Renal cortex interstitium (tissue), 11 donors: ENCODE measurements around the gene UGT1A4. TPM values are rescaled to one million over a fixed set of nuclear protein-coding genes. Genes with fewer than 3 reads are reported as not detected.
"Not testable (repeated sequence)": the region's sequence is repeated elsewhere in the genome, so short reads cannot be mapped to it uniquely, and the experiment has no call there.

ENCODE experiments used
- DNase-seq, 11 donors: peaks; one replicate each; pipeline ENCODE4 v3.0.0-alpha.2; 2013; ENCODE audit warnings: low read depth in 9 of 11, low spot score in 4 of 11; ENCODE audit errors: extremely low read depth in 1 of 11
- polyA plus RNA-seq, 3 donors: library from polyadenylated mRNA; unstranded; fragments of 120-200 nt; gene quantifications; one replicate each; pipeline ENCODE4 v1.2.1, GENCODE V29; 2013; ENCODE audit not compliant: insufficient read length in 3 of 3

UGT1A4 gene
- polyA plus RNA-seq, 3 donors, result not detected

DNA sequence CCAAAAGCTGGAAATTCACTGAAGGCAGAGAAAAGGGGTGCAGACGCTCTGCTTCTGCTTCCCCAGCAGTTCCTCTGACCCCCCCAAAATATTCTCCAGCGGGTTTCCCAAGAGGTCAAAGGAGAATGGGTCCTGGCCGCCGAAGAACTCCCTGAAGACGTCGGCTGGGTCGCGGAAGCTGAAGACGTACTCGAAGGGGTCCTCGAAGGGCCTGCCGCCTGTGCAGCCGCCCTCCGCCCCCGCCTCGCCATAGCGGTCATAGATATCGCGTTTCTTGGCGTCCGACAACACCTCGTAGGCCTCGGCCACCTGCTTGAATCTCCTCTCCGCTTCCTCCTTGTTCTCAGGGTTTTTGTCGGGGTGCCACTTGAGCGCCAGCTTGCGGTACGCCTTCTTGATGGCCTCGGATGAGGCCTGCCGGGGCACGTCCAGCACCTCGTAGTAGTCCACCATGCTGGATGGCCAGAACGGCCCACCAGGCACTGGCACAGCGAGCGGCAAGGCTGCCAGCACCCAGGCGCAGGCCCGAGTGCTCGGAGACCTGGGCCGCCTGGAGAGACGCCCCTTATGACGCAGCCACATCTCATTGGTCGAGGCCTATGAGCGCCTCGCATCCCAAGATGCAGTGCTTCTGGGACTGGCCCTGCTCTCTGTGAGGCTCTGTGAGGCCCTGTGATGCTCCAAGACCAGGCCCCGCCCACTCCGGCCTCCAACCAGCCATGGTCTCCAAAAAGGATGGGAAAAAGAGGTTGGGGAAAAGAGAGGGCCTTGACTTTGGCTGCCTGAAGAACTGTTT, 25.1 kb downstream of the UGT1A4 start:
- no peak for DNase-seq

GRCh38 chr2:233745073-233745755, 26.7 kb downstream of the UGT1A4 start:
- no peak for DNase-seq

- not testable (repeated sequence) for DNase-seq
Observed at GRCh38 chr2:233745838-233746237, 27.3 kb downstream of the UGT1A4 start.

GRCh38 chr2:233746475-233747282, 28.1 kb downstream of the UGT1A4 start:
- no peak for DNase-seq

GRCh38 chr2:233747283-233747544, 28.7 kb downstream of the UGT1A4 start:
- DNase-seq, result no peak

- not testable (repeated sequence) for DNase-seq
Observed at GRCh38 chr2:233750689-233751088, 32.2 kb downstream of the UGT1A4 start.

DNA sequence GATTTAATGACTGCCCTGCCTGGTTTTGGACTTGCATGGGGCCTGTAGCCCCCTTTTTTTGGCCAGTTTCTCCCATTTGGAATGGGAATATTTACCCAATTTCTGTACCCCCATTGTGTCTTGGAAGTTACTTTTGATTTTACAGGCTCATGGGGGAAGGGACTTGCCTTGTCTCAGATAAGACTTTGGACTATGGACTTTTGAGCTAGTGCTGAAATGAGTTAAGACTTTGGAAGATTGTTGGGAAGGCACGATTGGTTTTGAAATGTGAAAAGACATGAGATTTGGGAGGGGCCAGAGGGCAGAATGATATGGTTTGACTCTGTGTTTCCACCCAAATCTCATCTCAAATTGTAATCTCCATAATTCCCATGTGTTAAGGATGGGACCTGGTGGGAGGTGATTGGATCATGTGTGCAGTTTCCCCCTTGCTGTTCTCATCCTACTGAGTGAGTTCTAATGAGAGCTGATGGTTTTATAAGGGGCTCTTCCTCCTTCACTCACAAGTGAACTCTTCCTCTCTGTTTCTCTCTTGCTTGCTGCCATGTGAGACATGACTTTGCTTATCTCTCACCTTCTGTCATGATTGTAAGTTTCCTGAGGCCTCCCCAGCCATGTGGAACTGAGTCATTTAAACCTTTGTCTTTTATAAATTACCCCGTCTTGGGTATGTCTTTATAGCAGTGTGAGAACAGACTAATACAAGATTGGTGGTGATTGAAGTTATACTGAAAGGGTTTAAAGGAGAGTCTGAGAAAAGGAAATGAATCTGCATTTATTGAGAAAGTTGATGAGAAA, 32.9 kb downstream of the UGT1A4 start:
- not testable (repeated sequence) for DNase-seq

- DNase-seq, result no peak
Observed at GRCh38 chr2:233754872-233755611, 36.5 kb downstream of the UGT1A4 start.

DNA sequence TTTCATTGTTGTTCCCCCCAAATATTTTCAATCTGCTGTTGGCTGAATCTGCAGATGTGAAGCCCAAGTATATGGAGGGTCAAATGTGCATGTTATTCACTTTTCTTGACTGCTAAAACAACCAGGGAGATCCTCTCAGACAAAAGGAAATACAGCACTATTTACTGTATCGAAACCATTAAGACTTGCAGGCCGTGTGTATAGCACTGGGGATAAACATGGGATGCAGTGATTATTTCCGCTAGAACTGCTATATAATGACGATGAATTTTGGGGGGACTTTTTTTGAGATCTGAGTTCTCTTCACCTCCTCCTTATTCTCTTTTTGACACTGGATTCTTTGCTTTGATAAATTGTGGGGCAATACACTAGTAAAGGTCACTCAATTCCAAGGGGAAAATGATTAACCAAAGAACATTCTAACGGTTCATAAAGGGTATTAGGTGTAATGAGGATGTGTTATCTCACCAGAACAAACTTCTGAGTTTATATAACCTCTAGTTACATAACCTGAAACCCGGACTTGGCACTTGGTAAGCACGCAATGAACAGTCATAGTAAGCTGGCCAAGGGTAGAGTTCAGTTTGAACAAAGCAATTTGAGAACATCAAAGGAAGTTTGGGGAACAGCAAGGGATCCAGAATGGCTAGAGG, 38.0 kb downstream of the UGT1A4 start:
- no peak for DNase-seq

GRCh38 chr2:233758141-233758540, 39.6 kb downstream of the UGT1A4 start:
- DNase-seq, result no peak

- DNase-seq, result no peak
Observed at GRCh38 chr2:233758849-233759248, 40.3 kb downstream of the UGT1A4 start.

- DNase-seq, result no peak
Observed at GRCh38 chr2:233760043-233760442, 41.5 kb downstream of the UGT1A4 start, which contains the start of gene UGT1A1. Gene UGT1A1 (plus strand): TSS chr2:233760270. CDS start chr2:233760288, 18 bp downstream.

GRCh38 chr2:233761040-233761769, 42.7 kb downstream of the UGT1A4 start:
- no peak for DNase-seq

DNA sequence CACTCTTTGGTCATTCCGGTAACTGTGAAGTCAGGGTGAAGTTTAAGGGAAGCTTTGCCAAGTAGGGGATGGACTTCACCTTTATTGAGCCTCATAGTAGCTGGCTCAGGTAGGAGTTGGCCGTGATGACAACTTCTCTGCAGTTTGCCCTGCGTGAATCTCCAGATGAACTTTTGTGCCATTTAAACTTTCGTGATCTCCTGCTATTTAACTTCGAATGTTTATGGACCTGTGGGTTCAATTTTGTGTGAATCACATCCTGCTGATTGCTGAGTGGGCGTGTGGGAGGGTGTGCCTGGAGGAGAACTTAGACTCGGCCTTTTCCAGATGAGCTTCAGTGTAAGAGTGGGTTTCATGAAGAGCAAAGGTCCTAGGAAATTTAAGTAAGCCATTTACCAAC, 45.7 kb downstream of the UGT1A4 start:
- no peak for DNase-seq

GRCh38 chr2:233764761-233765160, 46.2 kb downstream of the UGT1A4 start:
- DNase-seq, result no peak

DNA sequence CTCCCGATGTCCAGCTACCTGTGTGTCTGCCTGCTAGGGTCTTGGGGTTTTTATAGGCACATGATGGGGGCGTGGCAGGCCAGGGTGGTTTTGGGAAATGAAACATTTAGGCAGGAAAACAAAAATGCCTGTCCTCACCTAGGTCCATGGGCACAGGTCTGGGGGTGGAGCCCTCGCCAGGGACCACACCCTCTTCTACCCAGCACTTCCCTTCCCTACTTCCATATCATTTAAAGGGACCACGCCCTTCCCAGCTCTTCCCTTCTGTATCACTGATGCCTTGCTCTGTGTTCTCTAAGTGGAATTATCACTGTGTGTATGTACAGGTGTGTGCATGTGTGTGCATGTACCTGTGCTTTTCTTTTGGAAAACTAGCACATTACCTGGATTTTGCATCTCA, 47.9 kb downstream of the UGT1A4 start:
- no peak for DNase-seq

GRCh38 chr2:233768076-233768475, 49.5 kb downstream of the UGT1A4 start:
- no peak for DNase-seq
